Stimulated activated CD8-positive, alpha-beta memory T cell treated with anti-CD3 and anti-CD28 coated beads, Interleukin-7, amount 100 ng/mL, for 4 hours (primary cell): ENCODE measurements around the gene CEACAM5.

Experiments
- DNase-seq, 2 donors: peaks; one replicate each; pipeline ENCODE4 v3.0.0-alpha.2; 2020; ENCODE audit warnings: low read depth in 2 of 2

CEACAM5 gene

GRCh38 chr19:41708481-41708880 is at the start of gene CEACAM5:
CEACAM5 (plus strand) TSS chr19:41708626; CDS start chr19:41708732, 106 bp downstream.
- no peak for DNase-seq

GRCh38 chr19:41666075-41666474 is 42.4 kb upstream of the CEACAM5 start:
- DNase-seq = no peak

- DNase-seq = no peak
Observed at GRCh38 chr19:41668315-41668714, 40.1 kb upstream of the CEACAM5 start.

GRCh38 chr19:41670755-41671154 is 37.7 kb upstream of the CEACAM5 start:
- no peak for DNase-seq

- DNase-seq = no peak
Observed at GRCh38 chr19:41671486-41671885, 36.9 kb upstream of the CEACAM5 start.

- no peak for DNase-seq
Observed at GRCh38 chr19:41682437-41682836, 26.0 kb upstream of the CEACAM5 start.

- DNase-seq = no peak
Observed at GRCh38 chr19:41687419-41687818, 21.0 kb upstream of the CEACAM5 start.

GRCh38 chr19:41688098-41688497 is 20.3 kb upstream of the CEACAM5 start, which contains the start of gene CEACAM7:
CEACAM7 (minus strand) TSS chr19:41688270; CDS start chr19:41688165, 105 bp downstream.
- no peak for DNase-seq

- DNase-seq = no peak
Observed at GRCh38 chr19:41688687-41689086, 19.7 kb upstream of the CEACAM5 start.

- DNase-seq = no peak
Observed at GRCh38 chr19:41689993-41690800, 18.2 kb upstream of the CEACAM5 start.

- DNase-seq = no peak
Observed at GRCh38 chr19:41690801-41691065, 17.7 kb upstream of the CEACAM5 start.

GRCh38 chr19:41691268-41691970 is 17.0 kb upstream of the CEACAM5 start:
- DNase-seq = no peak

- no peak for DNase-seq
Observed at GRCh38 chr19:41694196-41694595, 14.2 kb upstream of the CEACAM5 start.

GRCh38 chr19:41694831-41695635 is 13.4 kb upstream of the CEACAM5 start:
- no peak for DNase-seq

GRCh38 chr19:41695745-41696144 is 12.7 kb upstream of the CEACAM5 start:
- no peak for DNase-seq

GRCh38 chr19:41696402-41697197 is 11.8 kb upstream of the CEACAM5 start:
- no peak for DNase-seq

- no peak for DNase-seq
Observed at GRCh38 chr19:41697198-41697855, 11.1 kb upstream of the CEACAM5 start.

GRCh38 chr19:41698746-41699230 is 9.6 kb upstream of the CEACAM5 start:
- DNase-seq = no peak

GRCh38 chr19:41699231-41699967 is 9.0 kb upstream of the CEACAM5 start:
- DNase-seq = no peak

GRCh38 chr19:41699968-41700323 is 8.5 kb upstream of the CEACAM5 start:
- DNase-seq = no peak
